ENCODE measurements around the gene RAB31. TPM values are rescaled to one million over a fixed set of nuclear protein-coding genes. Genes with fewer than 3 reads are reported as not detected.
A peak's percentile ranks its signal among the peaks of the same experiment; 100 is the strongest.

RAB31 gene
- polyA plus RNA-seq, 2 of the 4 experiments (the other 2 are of a cell fraction): 16.9 to 46.3 TPM

GRCh38 chr18:9750112-9750511, 42.0 kb downstream of the RAB31 start:
- ATAC-seq (no peak), FAIRE-seq (no peak), DNase-seq (ENCODE audit: low read depth in 1 of 2, low spot score in 1 of 2) (no peak)
- TF ChIP-seq MAZ (IDR thresholded peaks at IDR 0.05; ENCODE audit: borderline replicate concordance, low read depth, low read length) (no peak), MAFK (IDR thresholded peaks at IDR 0.05; ENCODE audit: partially characterized antibody) (peak; percentile 53)
- ChIA-PET CTCF (interaction anchor here (0.6 to 1.1 kb wide), 3 partner anchors 10 to 161 kb away, joined by 3 read pairs; partner anchors contain the start of gene RAB31), POLR2A (no interaction called here)
- WGBS (ENCODE audit: missing lambda C conversion rate): 95% methylated on average over 12 of the region's 12 CpGs
- Histone ChIP-seq H3K4me3 (no peak overlapping the region), H3K9me3 (peaks cover 8% of the 10 kb centered on the region; the same call in 1 of the 3 replicates), H3K4me1 (peaks cover 23% of the 10 kb centered on the region), H3K4me2 (no peak overlapping the region), H3K27ac (peak overlapping the region in 1 of 2 experiments; percentile 50; a peak in 2 of 6 replicates)

- TF ChIP-seq BCL3 (IDR thresholded peaks at IDR 0.05) (no peak), PBX3 (IDR thresholded peaks at IDR 0.05) (no peak), SREBF2 (IDR thresholded peaks at IDR 0.05) (no peak), FOXS1 (CRISPR knock-in tag; IDR thresholded peaks at IDR 0.05) (no peak), GATA3 (IDR thresholded peaks at IDR 0.05; ENCODE audit: borderline replicate concordance) (no peak), CHD4 (IDR thresholded peaks at IDR 0.05; ENCODE audit: borderline replicate concordance) (no peak), POLR2AphosphoS2 (conservative IDR thresholded peaks at IDR 0.05; ENCODE audit: low read length) (no peak), HES2 (IDR thresholded peaks at IDR 0.05) (no peak), NFE2L2 (conservative IDR thresholded peaks at IDR 0.05; ENCODE audit: low read length) (no peak), KDM1A (IDR thresholded peaks at IDR 0.05; ENCODE audit: low read depth) (no peak), MAZ (IDR thresholded peaks at IDR 0.05; ENCODE audit: borderline replicate concordance, low read depth, low read length) (no peak), PHF8 (IDR thresholded peaks at IDR 0.05; ENCODE audit: borderline replicate concordance, low read depth) (no peak), MAFK (IDR thresholded peaks at IDR 0.05; ENCODE audit: partially characterized antibody) (no peak), HMGXB4 (CRISPR knock-in tag; IDR thresholded peaks at IDR 0.05; ENCODE audit: borderline replicate concordance) (no peak), CTCF (IDR thresholded peaks at IDR 0.05) (no peak)
- DNase-seq (ENCODE audit: low read depth in 1 of 2, low spot score in 1 of 2): no peak
- ChIA-PET CTCF (no interaction called here), POLR2A (no interaction called here)
- peak overlapping the region in 1 of 2 experiments; percentile 39; a peak in 2 of 6 replicates for H3K27ac ChIP-seq
- FAIRE-seq: no peak
- no peak overlapping the region for H3K4me2 ChIP-seq
- H3K4me1 ChIP-seq: peaks cover 27% of the 10 kb centered on the region
- 0 out of 3 replicates have a peak, but pooled peaks cover 4% of the 10 kb centered on the region for H3K9me3 ChIP-seq
- no peak for ATAC-seq
- 92% methylated on average over 11 of the region's 11 CpGs for WGBS (ENCODE audit: missing lambda C conversion rate)
- H3K4me3 ChIP-seq: no peak overlapping the region
Observed at GRCh38 chr18:9750606-9751304, 42.7 kb downstream of the RAB31 start.

Data from A549 (cell line).